Measurements from ENCODE around the gene LRRK1.

DNA sequence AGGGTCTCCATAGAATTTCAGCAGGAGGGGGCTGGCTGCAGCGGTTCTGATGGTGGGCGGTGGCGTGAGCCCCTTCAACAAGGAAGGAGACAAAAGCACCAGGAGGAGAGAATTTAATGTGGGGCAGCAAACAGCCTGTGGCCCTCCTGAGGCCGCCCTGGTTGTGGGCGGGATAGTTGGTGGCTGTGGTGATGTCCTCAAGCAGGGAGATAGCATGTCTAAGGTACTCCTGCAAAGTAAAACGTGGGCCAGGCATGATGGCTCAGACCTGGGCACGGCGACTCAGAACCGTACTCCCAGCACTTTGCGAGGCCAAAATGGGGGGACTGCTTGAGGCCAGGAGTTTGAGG lies 94.0 kb downstream of the LRRK1 start:
- TF ChIP-seq, protein P1, sequence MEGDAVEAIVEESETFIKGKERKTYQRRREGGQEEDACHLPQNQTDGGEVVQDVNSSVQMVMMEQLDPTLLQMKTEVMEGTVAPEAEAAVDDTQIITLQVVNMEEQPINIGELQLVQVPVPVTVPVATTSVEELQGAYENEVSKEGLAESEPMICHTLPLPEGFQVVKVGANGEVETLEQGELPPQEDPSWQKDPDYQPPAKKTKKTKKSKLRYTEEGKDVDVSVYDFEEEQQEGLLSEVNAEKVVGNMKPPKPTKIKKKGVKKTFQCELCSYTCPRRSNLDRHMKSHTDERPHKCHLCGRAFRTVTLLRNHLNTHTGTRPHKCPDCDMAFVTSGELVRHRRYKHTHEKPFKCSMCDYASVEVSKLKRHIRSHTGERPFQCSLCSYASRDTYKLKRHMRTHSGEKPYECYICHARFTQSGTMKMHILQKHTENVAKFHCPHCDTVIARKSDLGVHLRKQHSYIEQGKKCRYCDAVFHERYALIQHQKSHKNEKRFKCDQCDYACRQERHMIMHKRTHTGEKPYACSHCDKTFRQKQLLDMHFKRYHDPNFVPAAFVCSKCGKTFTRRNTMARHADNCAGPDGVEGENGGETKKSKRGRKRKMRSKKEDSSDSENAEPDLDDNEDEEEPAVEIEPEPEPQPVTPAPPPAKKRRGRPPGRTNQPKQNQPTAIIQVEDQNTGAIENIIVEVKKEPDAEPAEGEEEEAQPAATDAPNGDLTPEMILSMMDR (IDR thresholded peaks at IDR 0.05): no peak
- TF ChIP-seq POLR2A (IDR thresholded peaks at IDR 0.05) (no peak), EP300 (IDR thresholded peaks at IDR 0.05) (no peak)

All from ovary (tissue), 3 donors.